HG02970 (cell line): ENCODE results near the gene KIRREL3.
A peak's percentile ranks its signal among the peaks of the same experiment; 100 is the strongest.

ENCODE experiments used
- ATAC-seq: cut with Tn5 transposase; IDR thresholded peaks from one replicate; pipeline ENCODE4 v1.9.1; 2021; ENCODE audit warnings: mild to moderate bottlenecking, moderate library complexity, moderate number of reproducible peaks; ENCODE audit not compliant: unreplicated experiment, low FRiP score

KIRREL3 gene

GRCh38 chr11:126418887-126419286, 581.7 kb downstream of the KIRREL3 start:
- no peak for ATAC-seq

DNA sequence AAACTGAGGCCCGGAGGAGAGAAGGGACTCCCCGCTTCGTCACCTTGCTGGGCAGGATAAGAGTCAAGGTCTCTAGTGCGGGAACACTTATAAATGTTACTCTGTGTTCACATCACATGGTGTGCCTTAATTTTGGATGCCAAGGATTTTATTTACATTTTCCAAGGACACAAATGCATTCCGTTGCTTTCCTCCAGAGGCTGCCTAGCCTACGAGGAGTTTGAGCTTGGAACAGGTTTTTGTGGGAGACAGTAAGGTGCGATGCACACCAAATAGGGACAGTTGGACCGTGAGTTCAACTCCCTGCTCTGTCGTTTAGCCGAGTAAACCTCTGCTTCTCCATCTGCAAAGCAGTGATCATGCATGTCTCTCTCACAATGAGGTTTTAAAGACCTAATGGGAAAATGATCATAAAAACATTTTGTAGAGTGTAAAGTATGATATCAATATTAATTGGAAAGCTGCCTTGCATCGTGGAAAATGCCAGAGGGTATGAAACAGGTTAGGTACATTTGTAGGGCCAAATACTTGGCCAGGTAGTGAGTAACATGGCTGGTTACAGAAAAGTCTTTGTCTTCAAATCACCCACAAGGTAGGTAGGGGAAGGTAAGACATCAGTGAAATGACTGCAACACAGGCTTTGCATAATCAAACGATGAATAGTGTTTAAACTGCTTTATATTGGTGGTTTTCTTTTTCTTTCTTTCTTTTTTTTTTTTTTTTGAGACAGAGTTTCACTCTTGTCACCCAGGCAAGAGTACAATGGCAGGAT, 583.3 kb downstream of the KIRREL3 start:
- no peak for ATAC-seq

DNA sequence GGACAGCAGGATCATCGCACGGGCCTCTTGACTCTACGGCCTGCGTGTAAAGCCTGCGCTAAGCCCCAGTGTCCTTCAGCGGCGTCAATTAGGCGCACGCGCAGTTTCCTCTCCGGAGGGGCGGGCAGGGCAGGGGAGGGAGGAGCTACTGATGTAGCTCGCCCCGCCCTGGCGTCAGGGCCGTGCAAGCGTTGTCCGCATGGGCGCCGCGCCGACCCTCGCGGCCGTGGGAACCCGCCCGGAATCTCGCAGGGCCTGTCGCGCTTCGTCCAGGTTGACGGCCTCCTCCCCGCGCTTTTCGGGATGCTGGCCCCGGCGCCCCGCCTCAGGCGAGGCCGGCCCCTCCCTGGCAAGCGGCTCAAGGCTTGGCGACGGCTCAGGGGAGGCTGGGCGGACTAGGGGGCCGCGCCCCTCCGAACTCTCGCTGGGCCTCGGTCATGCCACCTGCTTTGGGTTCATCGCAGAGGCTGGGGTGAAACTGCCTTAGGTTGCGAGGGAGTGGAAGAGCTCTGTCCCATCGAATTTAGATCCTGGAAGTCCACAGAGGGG, 584.0 kb downstream of the KIRREL3 start:
- ATAC-seq, result peak; percentile 69

GRCh38 chr11:126415669-126416420, 584.7 kb downstream of the KIRREL3 start:
- no peak for ATAC-seq

- ATAC-seq, result no peak
Measured at GRCh38 chr11:126415128-126415527, 585.4 kb downstream of the KIRREL3 start.

GRCh38 chr11:126414615-126415014, 586.0 kb downstream of the KIRREL3 start:
- no peak for ATAC-seq

DNA sequence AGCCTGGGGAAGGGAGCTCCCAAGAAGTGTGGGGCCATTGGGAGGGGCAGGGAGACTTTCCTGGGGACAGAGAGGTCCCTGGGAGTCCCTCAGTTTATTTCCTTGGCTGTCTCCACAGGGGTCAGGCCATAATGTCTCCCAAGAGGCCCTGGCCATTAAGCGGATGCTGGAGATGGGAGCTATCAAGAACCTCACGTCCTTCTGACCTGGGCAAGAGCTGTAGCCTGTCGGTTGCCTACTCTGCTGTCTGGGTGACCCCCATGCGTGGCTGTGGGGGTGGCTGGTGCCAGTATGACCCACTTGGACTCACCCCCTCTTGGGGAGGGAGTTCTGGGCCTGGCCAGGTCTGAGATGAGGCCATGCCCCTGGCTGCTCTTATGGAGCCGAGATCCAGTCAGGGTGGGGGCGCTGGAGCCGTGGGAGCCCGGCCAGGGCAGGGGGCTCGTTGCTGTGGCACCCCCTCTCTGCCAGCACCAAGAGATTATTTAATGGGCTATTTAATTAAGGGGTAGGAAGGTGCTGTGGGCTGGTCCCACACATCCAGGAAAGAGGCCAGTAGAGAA, 586.6 kb downstream of the KIRREL3 start:
- no peak for ATAC-seq

- ATAC-seq, result no peak
Measured at GRCh38 chr11:126413426-126413825, 587.1 kb downstream of the KIRREL3 start.

- no peak for ATAC-seq
Measured at GRCh38 chr11:126411971-126412381, 588.6 kb downstream of the KIRREL3 start.

GRCh38 chr11:126410649-126411048, 589.9 kb downstream of the KIRREL3 start:
- ATAC-seq, result no peak

GRCh38 chr11:126409620-126409985, 591.0 kb downstream of the KIRREL3 start:
- no peak for ATAC-seq

GRCh38 chr11:126408901-126409619, 591.5 kb downstream of the KIRREL3 start:
- no peak for ATAC-seq

GRCh38 chr11:126408496-126408895, 592.1 kb downstream of the KIRREL3 start:
- ATAC-seq, result no peak

GRCh38 chr11:126407682-126408288, 592.8 kb downstream of the KIRREL3 start:
- no peak for ATAC-seq

DNA sequence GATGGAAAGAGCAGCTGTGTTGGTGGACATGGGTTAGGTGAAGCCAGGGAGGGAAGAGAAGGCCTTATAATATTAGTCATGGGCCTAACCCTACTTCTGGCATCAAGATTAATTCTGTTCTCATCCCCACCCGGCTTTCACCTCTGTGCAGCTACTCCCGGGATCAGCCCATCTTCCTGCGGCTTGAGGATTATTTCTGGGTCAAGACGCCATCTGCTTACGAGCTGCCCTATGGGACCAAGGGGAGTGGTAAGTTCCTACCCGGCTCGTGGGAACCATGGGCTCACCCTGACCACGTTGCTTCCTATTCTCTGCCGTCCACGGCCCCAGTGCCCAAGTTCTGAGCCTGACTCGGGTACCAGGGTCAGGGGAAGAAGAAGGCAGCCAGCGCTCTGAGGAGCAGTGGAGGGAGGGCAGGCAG, 593.5 kb downstream of the KIRREL3 start:
- ATAC-seq, result no peak

DNA sequence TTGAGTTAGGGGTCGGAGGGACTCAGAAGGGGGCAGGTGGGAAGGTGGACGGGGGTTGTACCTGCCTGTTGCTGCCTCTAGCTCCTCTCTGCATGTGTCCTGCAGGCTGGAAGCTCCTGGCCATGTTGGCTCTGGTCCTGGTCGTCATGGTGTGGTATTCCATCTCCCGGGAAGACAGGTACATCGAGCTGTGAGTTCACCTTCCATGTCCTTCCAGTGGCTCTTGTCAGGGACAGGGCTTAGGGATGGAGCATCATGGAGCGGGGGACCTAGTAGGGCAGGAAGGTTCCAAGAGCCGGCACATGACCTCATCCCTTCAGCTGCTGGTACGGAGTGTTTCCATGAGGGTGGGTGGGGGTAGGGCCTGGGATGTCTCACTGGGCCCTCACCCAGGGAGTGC, 594.2 kb downstream of the KIRREL3 start:
- no peak for ATAC-seq

DNA sequence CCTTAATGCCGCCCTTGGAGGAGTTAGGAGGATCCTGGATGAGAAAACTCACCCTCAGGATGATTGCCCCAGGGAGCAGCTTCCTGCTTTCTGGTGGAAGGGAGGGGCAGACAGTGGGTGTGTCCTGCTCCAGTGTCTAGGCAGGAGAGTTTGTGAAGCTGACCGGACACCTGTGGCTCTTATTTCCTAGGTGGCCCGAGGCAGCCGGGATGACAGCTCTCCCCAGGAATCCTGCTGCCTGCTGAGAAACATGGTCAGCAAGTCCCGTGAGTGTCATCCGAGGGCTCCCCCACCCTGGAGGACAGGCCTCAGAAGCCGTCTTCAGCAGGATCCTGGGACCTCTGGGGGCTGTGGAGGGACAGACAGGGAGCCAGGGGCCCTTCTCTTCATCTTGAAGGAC, 594.7 kb downstream of the KIRREL3 start:
- no peak for ATAC-seq

GRCh38 chr11:126405374-126405773, 595.2 kb downstream of the KIRREL3 start:
- no peak for ATAC-seq

- ATAC-seq, result no peak
Measured at GRCh38 chr11:126404367-126404766, 596.2 kb downstream of the KIRREL3 start.

GRCh38 chr11:126403658-126404057, 596.9 kb downstream of the KIRREL3 start:
- no peak for ATAC-seq
